Epithelial cell of proximal tubule (primary cell): ENCODE data around the gene SLC36A4. TPM values are rescaled to one million over a fixed set of nuclear protein-coding genes. Genes with fewer than 3 reads are reported as not detected.
"Not testable (repeated sequence)": the region's sequence is repeated elsewhere in the genome, so short reads cannot be mapped to it uniquely, and the experiment has no call there.

Source experiments
- DNase-seq: peaks from one replicate; pipeline ENCODE4 v3.0.0-alpha.2; 2011; ENCODE audit warnings: low read depth
- H3K4me3 ChIP-seq: 2 replicates; pipeline ENCODE4 v1.5.1; 2011; ENCODE audit warnings: low read depth, mild to moderate bottlenecking, low read length
- CTCF ChIP-seq: conservative IDR thresholded peaks from 2 replicates; pipeline ENCODE4 v1.5.1; 2012; ENCODE audit warnings: low read depth, mild to moderate bottlenecking, low read length
- total RNA-seq: library from RNA; depleted of rRNA; stranded (reverse); fragments of >200 nt; gene quantifications from 2 replicates; pipeline ENCODE4 v1.2.3, GENCODE V29; 2015

The SLC36A4 gene
- total RNA-seq, 1 donor from 2014 or later, result 5.8 TPM

- no peak overlapping the region for H3K4me3 ChIP-seq
- DNase-seq, result no peak
- no peak for TF ChIP-seq CTCF
These were observed 83.5 kb downstream of the SLC36A4 start for GRCh38 chr11:93114304-93114703.

GRCh38 chr11:93113824-93114223 is 84.0 kb downstream of the SLC36A4 start:
- H3K4me3 ChIP-seq, result no peak overlapping the region
- DNase-seq, result no peak
- peak; percentile 4 for TF ChIP-seq CTCF

- DNase-seq, H3K4me3 ChIP-seq: not testable (repeated sequence)
These were observed 86.6 kb downstream of the SLC36A4 start for GRCh38 chr11:93111147-93111546.

GRCh38 chr11:93100211-93100610 is 97.6 kb downstream of the SLC36A4 start:
- no peak for DNase-seq
- H3K4me3 ChIP-seq, result no peak overlapping the region
- TF ChIP-seq CTCF, result no peak

- TF ChIP-seq CTCF, result no peak
- no peak overlapping the region for H3K4me3 ChIP-seq
- no peak for DNase-seq
These were observed 98.0 kb downstream of the SLC36A4 start for GRCh38 chr11:93099806-93100205.

Other genes with a start within 250 kb of the SLC36A4 start
- not detected in 2 replicates for gene MTNR1B, start 228.3 kb downstream of the SLC36A4 start, total RNA-seq
- gene DEUP1, start 132.8 kb upstream of the SLC36A4 start, total RNA-seq, result 0.36 and 0.69 TPM in 2 replicates